SK-N-SH (cell line): Measurements from ENCODE around the gene ASPDH. TPM values are rescaled to one million over a fixed set of nuclear protein-coding genes. Genes with fewer than 3 reads are reported as not detected.

Source experiments
- CTCF ChIA-PET: fragments of 300-600, 350-600 bp; formaldehyde crosslinking; extraction: SDS; loops from one replicate; lab custom pipeline; 2021; lab: Yijun Ruan, JAX
- POLR2A ChIA-PET: fragments of 350-600 bp; sonication (Branson Sonifier 250); formaldehyde crosslinking; extraction: SDS; loops from one replicate; lab custom pipeline; 2020; ENCODE audit warnings: antibody characterized with exemption, inconsistent platforms; lab: Yijun Ruan, JAX
- DNase-seq: peaks from one replicate; pipeline ENCODE4 v3.0.0; 2012
- H2AFZ ChIP-seq: fragments of 200-600 bp; sonication (generic); 2 replicates; pipeline ENCODE4 v1.8.1; 2016; ENCODE audit warnings: antibody characterized with exemption, mild to moderate bottlenecking, low read depth
- H3F3A ChIP-seq: fragments of 200-600 bp; sonication (generic); replicated peaks from 2 replicates; pipeline ENCODE3; 2016; ENCODE audit warnings: antibody characterized with exemption, mild to moderate bottlenecking; ENCODE audit not compliant: insufficient read depth
- H3K27ac ChIP-seq, 2 experiments: fragments of 200-500 bp in 1 of 2; fragments of 200-600 bp in 1 of 2; sonication (Bioruptor generic) in 1 of 2; sonication (generic), shearing (Covaris generic) in 1 of 2; 2 replicates each; pipeline versions ENCODE4 v1.5.1 to v1.6.1; 2014 to 2016; ENCODE audit warnings: low read depth in 2 of 2, inconsistent platforms in 1 of 2, low read length in 1 of 2, mild to moderate bottlenecking in 1 of 2, mixed read lengths in 1 of 2
- H3K27me3 ChIP-seq: fragments of 200-600 bp; sonication (generic), shearing (Covaris generic); 2 replicates; pipeline ENCODE4 v1.6.1; 2016; ENCODE audit warnings: mixed run types; ENCODE audit not compliant: insufficient read depth
- H3K36me3 ChIP-seq, 2 experiments: fragments of 200-500 bp in 1 of 2; fragments of 200-600 bp in 1 of 2; sonication (Bioruptor generic) in 1 of 2; sonication (generic) in 1 of 2; replicated peaks in 1 of 2; 2 replicates each; pipeline versions ENCODE3 to v1.5.1; 2014 to 2016; ENCODE audit warnings: low read length in 1 of 2, mild to moderate bottlenecking in 1 of 2; ENCODE audit not compliant: insufficient read depth in 2 of 2, control insufficient read depth in 1 of 2
- H3K4me1 ChIP-seq, 2 experiments: fragments of 200-500 bp in 1 of 2; fragments of 200-600 bp in 1 of 2; sonication (Bioruptor generic) in 1 of 2; sonication (generic), shearing (Covaris generic) in 1 of 2; 2 replicates each; pipeline versions ENCODE4 v1.5.1 to v1.6.1; 2014 to 2016; ENCODE audit warnings: low read depth in 1 of 2, low read length in 1 of 2, mixed run types in 1 of 2; ENCODE audit not compliant: insufficient read depth in 2 of 2, control insufficient read depth in 1 of 2
- H3K4me2 ChIP-seq: fragments of 200-600 bp; sonication (generic), shearing (Covaris generic); 2 replicates; pipeline ENCODE4 v1.6.1; 2017; ENCODE audit warnings: mixed run types
- H3K4me3 ChIP-seq, 2 experiments: fragments of 200-500 bp in 1 of 2; fragments of 200-600 bp in 1 of 2; sonication (Bioruptor generic) in 1 of 2; sonication (generic), shearing (Covaris generic) in 1 of 2; 2 replicates each; pipeline versions ENCODE4 v1.5.1 to v1.8.1; 2014 to 2016; ENCODE audit warnings: low read depth in 2 of 2, inconsistent platforms in 1 of 2, low read length in 1 of 2, mild to moderate bottlenecking in 1 of 2, mixed read lengths in 1 of 2, moderate library complexity in 1 of 2
- H3K79me2 ChIP-seq: fragments of 200-600 bp; sonication (generic); 2 replicates; pipeline ENCODE4 v1.8.1; 2017; ENCODE audit warnings: mild to moderate bottlenecking; ENCODE audit not compliant: insufficient read depth
- H3K9ac ChIP-seq: fragments of 200-600 bp; sonication (generic); 2 replicates; pipeline ENCODE4 v1.6.1; 2017; ENCODE audit warnings: mixed run types
- H3K9me2 ChIP-seq: fragments of 200-600 bp; sonication (generic); 2 replicates; pipeline ENCODE4 v1.6.1; 2017; ENCODE audit warnings: mixed run types
- H3K9me3 ChIP-seq: fragments of 200-600 bp; sonication (generic); 2 replicates; pipeline ENCODE4 v1.6.1; 2017; ENCODE audit warnings: mixed run types, mild to moderate bottlenecking, moderate library complexity
- H4K20me1 ChIP-seq: fragments of 200-600 bp; sonication (generic); 2 replicates; pipeline ENCODE4 v1.6.1; 2017; ENCODE audit warnings: mild to moderate bottlenecking, mixed run types; ENCODE audit not compliant: insufficient read depth
- ELF1 ChIP-seq: IDR thresholded peaks from 2 replicates; pipeline ENCODE4 v1.4.0; 2012
- EP300 ChIP-seq, 2 experiments: IDR thresholded peaks; 2 replicates each; pipeline versions ENCODE4 v1.4.0 to v1.6.1; 2012; ENCODE audit warnings: borderline replicate concordance in 1 of 2, low read depth in 1 of 2, low read length in 1 of 2
- FOSL2 ChIP-seq: IDR thresholded peaks from 2 replicates; pipeline ENCODE4 v1.4.0; 2012; ENCODE audit warnings: low read depth, mild to moderate bottlenecking, moderate library complexity, borderline replicate concordance
- FOXJ3 ChIP-seq: sonication (generic); formaldehyde crosslinking; IDR thresholded peaks from 2 replicates; pipeline ENCODE4 v1.5.1; 2020; ENCODE audit warnings: mild to moderate bottlenecking, missing genetic modification reagents
- GABPA ChIP-seq: IDR thresholded peaks from 2 replicates; pipeline ENCODE4 v1.4.0; 2012; ENCODE audit warnings: low read depth, mild to moderate bottlenecking
- GATA2 ChIP-seq: sonication (generic); formaldehyde crosslinking; IDR thresholded peaks from 2 replicates; pipeline ENCODE4 v1.5.0; 2020; ENCODE audit warnings: mild to moderate bottlenecking, missing genetic modification reagents
- JUND ChIP-seq: IDR thresholded peaks from 2 replicates; pipeline ENCODE4 v1.4.0; 2012
- MEF2A ChIP-seq: IDR thresholded peaks from 2 replicates; pipeline ENCODE4 v1.4.0; 2012; ENCODE audit warnings: low read depth, borderline replicate concordance
- MXI1 ChIP-seq: IDR thresholded peaks from 2 replicates; pipeline ENCODE4 v1.6.1; 2012; ENCODE audit warnings: mild to moderate bottlenecking, low read depth, low read length, improper control_type of control experiment
- NRF1 ChIP-seq: IDR thresholded peaks from 2 replicates; pipeline ENCODE4 v1.6.1; 2012; ENCODE audit warnings: low read depth, mild to moderate bottlenecking, low read length
- PBX3 ChIP-seq: IDR thresholded peaks from 2 replicates; pipeline ENCODE4; 2012
- POLR2AphosphoS5 ChIP-seq: IDR thresholded peaks from 2 replicates; pipeline ENCODE4 v1.6.1; 2012; ENCODE audit warnings: low read depth, low read length
- RAD21 ChIP-seq: IDR thresholded peaks from 2 replicates; pipeline ENCODE4 v1.6.1; 2012; ENCODE audit warnings: mild to moderate bottlenecking, low read length
- RXRA ChIP-seq: IDR thresholded peaks from 2 replicates; pipeline ENCODE4 v1.4.0; 2012; ENCODE audit warnings: low read depth, mild to moderate bottlenecking, borderline replicate concordance
- TAF1 ChIP-seq: IDR thresholded peaks from 2 replicates; pipeline ENCODE4 v1.6.1; 2012; ENCODE audit warnings: low read depth, mild to moderate bottlenecking, low read length, moderate library complexity, borderline replicate concordance
- TCF12 ChIP-seq: IDR thresholded peaks from 2 replicates; pipeline ENCODE4 v1.4.0; 2012
- TEAD4 ChIP-seq: IDR thresholded peaks from 2 replicates; pipeline ENCODE4 v1.4.0; 2012; ENCODE audit warnings: mild to moderate bottlenecking, borderline replicate concordance; ENCODE audit not compliant: insufficient read depth
- WGBS: methylation state at CpG from one replicate; pipeline ENCODE4 v1.1.6; 2017; ENCODE audit warnings: low lambda C conversion rate; 5-methylcytosine and 5-hydroxymethylcytosine counted together
- polyA plus RNA-seq, 3 experiments: library from polyadenylated mRNA; depleted of rRNA; stranded (reverse); fragments of >200 nt; gene quantifications; 2 replicates each; pipeline ENCODE4 v1.2.3, GENCODE V29; 2012
- TF ChIP-seq, protein P1 (sequence below): IDR thresholded peaks from 2 replicates; pipeline ENCODE4 v1.6.1; 2012; ENCODE audit warnings: mild to moderate bottlenecking, low read depth, low read length, moderate library complexity
- TF ChIP-seq, protein P2 (sequence below): IDR thresholded peaks from 2 replicates; pipeline ENCODE4 v1.4.0; 2012; ENCODE audit warnings: low read depth
- TF ChIP-seq, protein P3 (sequence below): fragments of 200-600 bp; sonication (generic); IDR thresholded peaks from 2 replicates; pipeline ENCODE4 v1.6.1; 2017; ENCODE audit warnings: antibody characterized with exemption, mild to moderate bottlenecking, moderate library complexity

The ASPDH gene
- polyA plus RNA-seq, 1 of the 3 experiments (the other 2 are of a cell fraction), result 0.07 TPM

GRCh38 chr19:50555450-50556281 lies 42.0 kb upstream of the ASPDH start:
- Histone ChIP-seq H3F3A (no peaks in the 10 kb centered on the region), H4K20me1 (peaks cover 8% of the 10 kb centered on the region; the same call in 1 of the 2 replicates), H3K79me2 (no peaks in the 10 kb centered on the region), H3K36me3 (no peaks in the 10 kb centered on the region), H3K27ac (no peak overlapping the region; a peak in 1 of 4 replicates), H3K4me2 (0 out of 2 replicates have a peak overlapping the region, but pooled peaks have one; percentile 88), H3K9ac (no peak overlapping the region), H3K4me1 (peaks cover 0 to 20% of the 10 kb centered on the region in 2 experiments; a peak in 1 of 4 replicates), H3K9me3 (no peaks in the 10 kb centered on the region), H3K4me3 (no peak overlapping the region), H2AFZ (no peak overlapping the region), H3K27me3 (no peaks in the 10 kb centered on the region), H3K9me2 (no peaks in the 10 kb centered on the region)
- CTCF ChIA-PET, result interaction anchor here (0.6 to 10.3 kb wide), 52 partner anchors 8 to 237 kb away, joined by 3 to 170 read pairs (median 4); partner anchors contain the start of genes ASPDH, C19orf81, JOSD2 and NAPSA
- WGBS, result 74% methylated on average over 23 of the region's 28 CpGs
- POLR2A ChIA-PET, result no interaction called here
- TF ChIP-seq JUND (no peak), TCF12 (no peak), ELF1 (no peak), RAD21 (no peak), TEAD4 (no peak), MXI1 (no peak)
- TF ChIP-seq, protein P1, sequence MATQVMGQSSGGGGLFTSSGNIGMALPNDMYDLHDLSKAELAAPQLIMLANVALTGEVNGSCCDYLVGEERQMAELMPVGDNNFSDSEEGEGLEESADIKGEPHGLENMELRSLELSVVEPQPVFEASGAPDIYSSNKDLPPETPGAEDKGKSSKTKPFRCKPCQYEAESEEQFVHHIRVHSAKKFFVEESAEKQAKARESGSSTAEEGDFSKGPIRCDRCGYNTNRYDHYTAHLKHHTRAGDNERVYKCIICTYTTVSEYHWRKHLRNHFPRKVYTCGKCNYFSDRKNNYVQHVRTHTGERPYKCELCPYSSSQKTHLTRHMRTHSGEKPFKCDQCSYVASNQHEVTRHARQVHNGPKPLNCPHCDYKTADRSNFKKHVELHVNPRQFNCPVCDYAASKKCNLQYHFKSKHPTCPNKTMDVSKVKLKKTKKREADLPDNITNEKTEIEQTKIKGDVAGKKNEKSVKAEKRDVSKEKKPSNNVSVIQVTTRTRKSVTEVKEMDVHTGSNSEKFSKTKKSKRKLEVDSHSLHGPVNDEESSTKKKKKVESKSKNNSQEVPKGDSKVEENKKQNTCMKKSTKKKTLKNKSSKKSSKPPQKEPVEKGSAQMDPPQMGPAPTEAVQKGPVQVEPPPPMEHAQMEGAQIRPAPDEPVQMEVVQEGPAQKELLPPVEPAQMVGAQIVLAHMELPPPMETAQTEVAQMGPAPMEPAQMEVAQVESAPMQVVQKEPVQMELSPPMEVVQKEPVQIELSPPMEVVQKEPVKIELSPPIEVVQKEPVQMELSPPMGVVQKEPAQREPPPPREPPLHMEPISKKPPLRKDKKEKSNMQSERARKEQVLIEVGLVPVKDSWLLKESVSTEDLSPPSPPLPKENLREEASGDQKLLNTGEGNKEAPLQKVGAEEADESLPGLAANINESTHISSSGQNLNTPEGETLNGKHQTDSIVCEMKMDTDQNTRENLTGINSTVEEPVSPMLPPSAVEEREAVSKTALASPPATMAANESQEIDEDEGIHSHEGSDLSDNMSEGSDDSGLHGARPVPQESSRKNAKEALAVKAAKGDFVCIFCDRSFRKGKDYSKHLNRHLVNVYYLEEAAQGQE, result no peak
- TF ChIP-seq, protein P2, sequence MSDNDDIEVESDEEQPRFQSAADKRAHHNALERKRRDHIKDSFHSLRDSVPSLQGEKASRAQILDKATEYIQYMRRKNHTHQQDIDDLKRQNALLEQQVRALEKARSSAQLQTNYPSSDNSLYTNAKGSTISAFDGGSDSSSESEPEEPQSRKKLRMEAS, result no peak
- TF ChIP-seq, protein P3, sequence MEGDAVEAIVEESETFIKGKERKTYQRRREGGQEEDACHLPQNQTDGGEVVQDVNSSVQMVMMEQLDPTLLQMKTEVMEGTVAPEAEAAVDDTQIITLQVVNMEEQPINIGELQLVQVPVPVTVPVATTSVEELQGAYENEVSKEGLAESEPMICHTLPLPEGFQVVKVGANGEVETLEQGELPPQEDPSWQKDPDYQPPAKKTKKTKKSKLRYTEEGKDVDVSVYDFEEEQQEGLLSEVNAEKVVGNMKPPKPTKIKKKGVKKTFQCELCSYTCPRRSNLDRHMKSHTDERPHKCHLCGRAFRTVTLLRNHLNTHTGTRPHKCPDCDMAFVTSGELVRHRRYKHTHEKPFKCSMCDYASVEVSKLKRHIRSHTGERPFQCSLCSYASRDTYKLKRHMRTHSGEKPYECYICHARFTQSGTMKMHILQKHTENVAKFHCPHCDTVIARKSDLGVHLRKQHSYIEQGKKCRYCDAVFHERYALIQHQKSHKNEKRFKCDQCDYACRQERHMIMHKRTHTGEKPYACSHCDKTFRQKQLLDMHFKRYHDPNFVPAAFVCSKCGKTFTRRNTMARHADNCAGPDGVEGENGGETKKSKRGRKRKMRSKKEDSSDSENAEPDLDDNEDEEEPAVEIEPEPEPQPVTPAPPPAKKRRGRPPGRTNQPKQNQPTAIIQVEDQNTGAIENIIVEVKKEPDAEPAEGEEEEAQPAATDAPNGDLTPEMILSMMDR, result no peak
- DNase-seq, result peak; percentile 51

DNA sequence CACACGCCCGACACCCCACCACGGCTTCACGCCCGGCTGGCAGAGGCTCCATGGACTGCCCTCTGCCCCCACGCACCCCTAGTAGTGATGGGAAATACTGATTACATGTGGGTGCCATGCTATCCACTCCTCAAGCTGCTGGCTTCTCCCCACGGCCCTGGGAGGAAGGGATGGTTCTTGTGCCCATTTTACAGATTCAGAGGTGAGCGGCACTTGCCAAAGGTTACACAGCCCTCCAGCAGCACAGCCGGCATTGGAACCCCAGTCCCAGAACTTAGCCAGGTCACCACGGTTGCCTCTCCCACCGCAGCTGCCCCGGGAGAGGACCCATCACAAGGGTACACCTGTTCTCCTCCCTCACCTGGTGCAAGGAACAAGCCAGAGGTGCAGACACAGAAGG lies 41.3 kb upstream of the ASPDH start:
- H3K4me1 ChIP-seq, result peaks cover 0 to 20% of the 10 kb centered on the region in 2 experiments; a peak in 1 of 4 replicates
- peaks cover 8% of the 10 kb centered on the region; the same call in 1 of the 2 replicates for H4K20me1 ChIP-seq
- no peaks in the 10 kb centered on the region for H3K79me2 ChIP-seq
- no peak overlapping the region for H3K9ac ChIP-seq
- CTCF ChIA-PET, result interaction anchor here (2.1 to 10.3 kb wide), 9 partner anchors 8 to 228 kb away, joined by 11 to 170 read pairs (median 18); partner anchors contain the start of genes ASPDH and JOSD2
- no peaks in the 10 kb centered on the region for H3F3A ChIP-seq
- H3K27ac ChIP-seq, result no peak overlapping the region
- no peak overlapping the region for H3K4me3 ChIP-seq
- no peaks in the 10 kb centered on the region for H3K9me3 ChIP-seq
- POLR2A ChIA-PET, result no interaction called here
- DNase-seq, result no peak
- 74% methylated on average over 4 of the region's 12 CpGs for WGBS
- H3K4me2 ChIP-seq, result no peak overlapping the region
- no peaks in the 10 kb centered on the region for H3K36me3 ChIP-seq
- H2AFZ ChIP-seq, result no peak overlapping the region
- H3K9me2 ChIP-seq, result no peaks in the 10 kb centered on the region
- no peaks in the 10 kb centered on the region for H3K27me3 ChIP-seq
- TF ChIP-seq GABPA (no peak), GATA2 (CRISPR knock-in tag) (no peak), FOXJ3 (CRISPR knock-in tag) (no peak), RXRA (no peak), POLR2AphosphoS5 (no peak), NRF1 (no peak), MEF2A (no peak), PBX3 (no peak), RAD21 (no peak), FOSL2 (no peak), TAF1 (no peak), EP300 (IDR thresholded peaks at IDR 0.05; ENCODE audit: borderline replicate concordance in 1 of 2, low read depth in 1 of 2, low read length in 1 of 2) (no peak), JUND (no peak)
